ENCODE measurements around the gene PALD1.

PALD1 gene

DNA sequence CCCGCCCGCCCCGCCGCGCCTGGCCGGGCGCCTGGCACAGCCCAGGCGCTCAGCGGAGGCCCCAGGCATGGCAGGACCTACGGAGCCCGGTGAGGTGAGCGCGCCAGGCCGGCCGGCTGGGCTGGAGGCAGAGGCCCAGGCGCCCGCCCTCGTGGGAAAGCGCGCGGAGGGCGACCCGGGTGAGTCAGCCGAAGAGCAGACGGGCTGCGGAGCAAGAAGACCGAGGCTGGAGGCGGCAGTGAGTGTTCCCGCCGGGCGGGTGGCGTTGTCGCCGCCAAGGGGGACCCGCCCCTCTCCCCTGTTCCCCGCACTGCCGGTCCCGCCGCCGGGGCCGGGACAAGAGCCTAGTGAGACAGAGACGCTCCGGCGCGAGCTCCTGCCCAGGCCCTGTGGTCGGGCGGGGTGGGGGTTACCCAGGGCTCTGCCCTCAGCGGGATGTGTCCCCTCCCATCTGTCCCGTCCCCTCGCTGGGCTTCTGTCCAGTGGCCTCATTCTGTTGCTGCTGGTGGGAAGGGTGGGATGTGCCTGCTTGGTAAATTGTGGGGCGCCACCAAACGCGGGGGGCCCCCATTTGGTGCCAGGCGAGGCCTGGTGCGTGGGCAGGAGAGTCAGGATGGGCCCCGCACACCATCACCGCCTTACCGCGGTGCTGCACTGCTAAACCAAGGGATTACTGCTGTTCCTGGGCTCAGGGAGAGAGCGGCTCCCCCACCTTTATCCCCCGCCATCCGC, 20.1 kb upstream of the PALD1 start:
- DNase-seq = peak in 1 of 2 experiments; percentile 37

GRCh38 chr10:70459061-70459773, 19.4 kb upstream of the PALD1 start:
- no peak for DNase-seq

GRCh38 chr10:70459774-70460490, 18.6 kb upstream of the PALD1 start:
- no peak for DNase-seq

DNA sequence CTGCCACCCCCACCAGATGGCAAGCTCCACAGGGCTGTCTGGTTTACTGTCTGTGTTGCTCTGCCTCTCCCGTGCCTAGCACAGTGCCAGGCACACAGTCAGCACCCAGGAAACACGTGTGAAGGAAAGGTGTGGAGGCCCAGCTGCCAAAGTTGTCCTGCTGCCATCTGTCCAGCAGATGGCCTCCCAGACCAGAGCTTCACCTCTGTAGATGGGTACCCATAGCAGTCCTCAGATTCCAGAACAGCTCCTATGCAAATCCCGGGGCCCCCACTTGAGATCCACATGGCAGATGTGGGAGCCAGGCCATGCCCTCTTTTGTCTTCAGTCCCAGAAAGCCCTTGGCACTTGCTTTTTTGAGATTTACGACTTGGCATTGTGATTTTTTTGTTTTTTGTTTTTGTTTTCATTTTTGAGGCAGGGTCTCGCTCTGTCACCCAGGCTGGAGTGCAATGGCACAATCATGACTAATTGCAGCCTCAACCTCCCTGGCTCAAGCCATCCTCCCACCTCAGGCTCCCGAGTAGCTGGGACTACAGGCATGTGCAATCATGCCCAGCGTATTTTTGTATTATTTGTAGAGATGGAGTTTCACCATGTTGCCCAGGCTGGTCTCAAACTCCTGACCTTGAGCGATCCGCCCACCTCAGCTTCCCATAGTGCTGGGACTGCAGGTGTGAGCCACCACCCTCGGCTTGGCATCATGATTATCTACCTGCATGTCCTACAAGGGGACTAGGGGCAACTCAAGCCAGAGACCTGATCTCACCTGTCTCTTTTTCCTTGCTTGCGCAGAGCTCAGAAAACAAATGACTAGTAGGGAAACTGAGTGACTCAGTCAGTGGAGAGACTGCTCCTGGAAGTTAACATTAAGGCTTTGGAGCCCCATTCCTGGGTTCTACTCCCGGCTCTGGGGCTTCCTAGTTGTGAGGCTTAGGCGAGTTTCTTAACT, 16.9 kb upstream of the PALD1 start:
- peak in 1 of 2 experiments; percentile 68 for DNase-seq

GRCh38 chr10:70462349-70462984, 16.1 kb upstream of the PALD1 start:
- no peak for DNase-seq

DNA sequence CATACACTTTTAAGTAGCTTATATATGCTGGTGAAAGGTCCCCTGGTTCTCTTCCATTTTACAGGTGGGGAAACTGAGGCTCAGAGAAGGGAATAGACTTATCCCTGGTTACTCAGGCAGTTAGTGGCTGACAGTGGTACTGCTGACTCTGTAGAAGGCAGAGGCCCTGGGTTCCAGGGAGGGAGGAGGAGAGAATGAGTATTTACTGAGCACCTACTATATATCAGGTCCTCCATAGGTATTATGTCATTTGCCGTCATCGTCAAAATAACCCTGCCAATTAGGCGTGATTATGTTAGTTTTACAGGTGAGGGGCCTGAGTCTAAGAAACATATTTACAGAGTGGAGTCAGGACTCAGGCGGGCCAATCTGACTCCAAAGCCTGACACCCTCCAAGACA, 13.3 kb upstream of the PALD1 start:
- no peak for DNase-seq

DNA sequence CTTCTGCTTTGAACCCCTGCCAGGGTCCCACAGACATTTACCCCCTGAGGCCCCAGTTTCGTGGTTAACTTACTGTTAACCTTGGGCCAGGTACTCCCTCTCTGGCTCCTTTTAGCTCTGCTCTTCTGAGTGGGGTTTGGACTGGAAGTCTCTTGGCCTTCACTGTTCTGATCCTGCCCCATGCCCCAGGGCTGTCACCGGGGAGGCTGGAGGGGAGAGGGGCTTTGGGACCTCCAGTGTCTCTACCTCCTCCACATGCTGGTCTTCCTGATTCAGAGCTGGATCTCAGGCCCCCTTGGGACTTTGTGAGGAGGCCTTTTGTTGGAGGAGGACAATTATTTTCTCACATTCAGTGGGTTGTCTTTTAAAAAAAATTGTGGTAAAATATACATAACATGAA, 12.7 kb upstream of the PALD1 start:
- DNase-seq = no peak

DNA sequence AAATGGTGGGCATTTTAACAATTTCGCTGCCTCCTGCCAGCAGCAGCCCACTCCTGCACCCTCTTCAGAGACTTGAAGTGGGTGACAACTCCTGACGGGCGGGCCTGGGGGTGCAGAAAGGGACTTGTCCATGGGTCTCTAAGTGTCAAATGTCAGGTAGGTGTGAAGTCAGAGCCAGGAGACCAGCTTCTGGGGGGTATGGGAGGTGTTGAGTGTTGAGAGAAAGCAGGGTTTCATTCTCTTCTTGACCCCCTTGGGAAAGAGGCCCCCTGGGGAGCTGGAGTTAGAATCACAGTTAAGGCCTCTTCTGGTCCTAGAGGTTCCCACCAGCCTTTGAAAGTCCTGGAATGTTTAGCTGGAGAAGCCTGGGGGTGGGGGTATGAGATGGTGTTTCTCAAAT, 11.6 kb upstream of the PALD1 start:
- DNase-seq = no peak

DNA sequence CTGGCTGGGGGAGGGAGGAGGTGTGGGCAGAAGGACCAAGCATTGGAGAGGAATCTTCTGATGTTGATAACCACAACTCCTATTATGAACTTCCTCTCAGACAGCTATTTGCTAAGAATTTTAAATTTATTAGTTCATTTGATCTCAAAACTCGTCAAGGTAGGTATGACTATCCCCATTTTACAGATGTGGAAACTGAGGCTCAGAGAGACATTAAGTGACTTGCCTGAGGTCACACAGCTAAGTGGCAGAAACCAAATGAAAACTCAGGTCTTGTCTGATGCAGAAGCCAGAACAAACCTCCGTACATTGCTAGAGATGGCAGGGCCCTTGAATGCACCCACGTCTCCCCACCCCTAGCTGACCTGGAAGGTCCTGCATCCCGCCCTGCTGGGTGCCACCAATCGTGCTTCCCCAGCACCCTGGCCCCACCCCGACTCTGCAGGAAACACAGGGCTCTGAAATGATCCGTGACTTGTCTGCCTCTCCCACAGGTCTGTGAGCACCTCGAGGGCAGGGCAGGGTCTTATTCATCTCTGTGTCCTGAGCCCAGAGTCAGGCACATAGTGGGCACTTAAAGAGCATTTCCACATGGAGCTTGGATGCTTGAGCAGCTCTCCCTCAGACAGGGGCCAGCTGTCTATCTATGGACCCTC, 5.6 kb upstream of the PALD1 start:
- DNase-seq = no peak

GRCh38 chr10:70474780-70475179, 3.8 kb upstream of the PALD1 start:
- DNase-seq = no peak

GRCh38 chr10:70475661-70476060, 2.9 kb upstream of the PALD1 start:
- no peak for DNase-seq

DNA sequence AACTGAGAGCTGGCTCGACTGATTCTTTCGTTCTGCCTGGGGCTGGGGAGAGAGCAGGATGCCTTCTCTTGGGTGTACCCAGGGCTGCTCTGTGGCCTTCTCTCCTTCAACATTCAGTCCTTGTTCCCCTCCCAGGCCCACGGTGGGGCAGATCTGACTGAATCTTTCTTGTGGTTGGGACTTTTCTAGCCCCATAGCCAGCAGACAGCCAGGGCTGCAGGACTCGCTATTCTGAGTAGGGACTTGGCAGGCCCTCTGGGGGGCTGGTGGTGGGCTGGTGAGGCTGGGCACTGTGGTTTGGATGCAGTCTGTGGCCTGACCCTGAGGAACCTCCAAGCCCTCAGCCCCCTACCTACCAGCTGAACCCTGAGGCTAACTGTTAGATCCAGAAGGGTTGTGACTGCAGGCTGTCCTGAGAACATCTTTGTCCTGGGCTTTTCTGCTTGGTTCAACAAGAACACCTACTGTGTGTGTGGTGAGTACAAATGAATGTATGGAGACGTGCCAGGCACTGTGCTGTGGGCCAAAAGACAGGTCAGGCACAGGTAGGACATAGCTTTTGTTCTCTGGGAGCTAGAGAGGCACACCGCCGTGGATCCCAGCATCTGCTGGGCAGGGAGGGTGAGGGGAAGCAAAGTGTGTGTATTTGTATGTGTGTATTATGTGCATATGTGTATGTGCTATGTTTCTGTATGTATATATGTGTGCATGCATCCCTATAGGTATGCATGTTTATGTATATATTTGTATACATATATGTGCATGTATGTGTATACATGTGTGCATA, 2.1 kb upstream of the PALD1 start:
- DNase-seq = no peak

DNA sequence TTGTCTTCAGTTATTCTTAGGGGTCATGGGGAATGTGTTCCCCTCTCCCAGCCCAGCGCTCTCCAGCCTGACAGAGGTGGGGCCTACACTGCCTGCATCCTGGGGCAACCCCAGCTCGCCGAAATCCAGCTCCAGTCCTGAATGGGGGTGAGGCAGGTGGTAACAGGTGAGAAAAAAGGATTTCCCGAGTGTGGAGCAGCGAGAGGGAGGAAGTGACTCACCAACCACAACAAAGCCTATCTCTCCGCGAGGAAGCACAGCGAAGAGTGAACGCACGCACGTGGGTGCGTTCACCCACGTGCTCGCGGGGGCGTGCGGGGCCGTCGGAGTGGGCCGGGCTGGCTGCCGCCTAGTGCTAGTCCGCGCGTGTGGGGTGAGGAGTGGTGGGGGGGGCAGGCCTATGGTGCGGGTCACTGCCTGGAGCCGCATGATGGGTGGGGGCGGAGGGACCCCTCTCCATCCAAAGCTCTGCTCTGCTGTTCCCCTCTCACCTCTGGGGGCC, 855 bp upstream of the PALD1 start:
- no peak for DNase-seq

DNA sequence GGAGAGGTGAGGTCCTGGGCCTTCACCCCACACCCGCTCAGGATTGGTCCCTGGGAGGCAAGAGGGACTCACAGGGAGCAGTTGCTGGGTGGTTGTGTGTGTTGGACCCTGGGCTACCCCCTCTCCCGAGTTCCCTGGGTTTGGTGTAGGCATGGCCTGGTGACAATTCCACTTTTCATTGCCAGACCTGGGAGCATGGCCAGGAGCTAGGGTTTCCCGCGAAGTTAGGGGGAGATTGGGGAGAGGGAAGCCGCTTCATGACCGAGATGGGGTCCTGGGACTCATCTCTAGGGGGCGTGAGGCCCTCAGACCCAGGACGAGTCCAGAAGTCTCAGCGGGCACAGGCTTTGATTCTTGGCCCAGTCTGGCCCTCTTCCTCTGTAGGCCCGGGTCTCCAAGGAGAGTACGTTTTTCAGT, 606 bp downstream of the PALD1 start:
- DNase-seq = no peak

DNA sequence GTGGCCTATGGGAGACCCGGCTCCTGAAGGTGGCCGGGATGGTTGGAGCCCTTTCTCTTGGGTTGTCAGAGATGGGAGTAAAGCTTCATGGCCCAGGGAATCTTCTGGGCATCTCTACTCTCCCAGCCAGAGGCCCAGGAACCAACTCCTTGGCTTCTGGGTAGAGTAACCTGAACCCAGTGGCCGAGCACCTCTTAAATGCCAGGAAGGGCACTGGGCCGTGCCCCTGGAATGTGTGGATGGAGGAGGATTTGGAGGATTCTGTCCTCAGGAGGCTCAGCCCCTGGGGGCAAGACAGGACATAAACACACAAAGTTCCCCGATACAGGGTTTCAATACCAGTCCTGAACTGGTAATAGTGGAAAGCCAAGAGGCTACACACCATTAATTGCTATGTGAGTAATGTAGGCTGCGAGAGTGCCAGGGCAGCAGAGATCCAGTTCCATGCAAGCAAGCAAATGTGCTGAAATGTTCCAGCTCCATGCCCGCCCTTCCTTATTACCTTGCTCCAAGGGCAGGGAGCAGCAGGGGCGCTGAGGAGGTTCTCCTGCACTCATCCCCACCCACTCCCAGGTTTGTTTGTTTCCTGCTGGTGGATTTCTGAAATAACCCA, 1.2 kb downstream of the PALD1 start:
- no peak for DNase-seq

- DNase-seq = no peak
These were observed 1.8 kb downstream of the PALD1 start for GRCh38 chr10:70480239-70480861.

- DNase-seq = no peak
These were observed 2.5 kb downstream of the PALD1 start for GRCh38 chr10:70481105-70481504.

DNA sequence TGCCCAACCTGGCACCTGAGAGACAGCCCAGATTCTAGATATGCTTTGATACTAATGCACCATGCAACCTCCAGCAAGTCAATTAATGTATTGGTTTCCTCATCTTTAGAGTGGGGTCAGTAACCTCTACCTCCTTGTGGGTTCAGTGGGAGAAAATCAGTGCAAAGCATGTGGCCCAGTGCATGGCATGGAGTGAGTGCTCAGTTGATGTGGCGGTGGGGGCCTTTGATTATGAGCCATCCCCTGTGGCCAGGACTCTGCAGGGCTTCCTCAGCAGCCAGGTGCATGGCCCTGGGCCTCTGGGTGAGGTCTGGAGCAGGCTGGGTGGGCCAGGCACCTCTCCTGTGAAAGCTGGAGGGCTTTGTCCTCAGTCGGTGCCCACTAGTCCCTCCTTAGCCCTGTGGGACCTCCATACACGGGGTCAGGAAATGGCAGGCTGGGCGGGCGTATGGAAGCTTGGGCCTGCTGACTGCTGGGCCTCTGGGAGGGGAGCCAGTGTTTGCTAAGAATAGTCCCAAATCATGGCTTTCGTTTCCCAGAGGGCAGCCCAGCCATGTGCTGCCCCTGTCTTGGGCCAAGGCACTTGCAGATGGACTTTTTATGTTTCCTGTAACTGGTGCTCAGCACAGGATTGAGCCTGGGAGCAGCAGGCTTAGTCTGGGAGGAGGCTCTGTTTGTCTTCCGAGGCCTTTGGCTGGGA, 3.4 kb downstream of the PALD1 start:
- no peak for DNase-seq

Data from NCI-H526 (cell line).